GM21447 (cell line): Measurements from ENCODE around the gene FDXACB1.
A peak's percentile ranks its signal among the peaks of the same experiment; 100 is the strongest.
"Not testable (repeated sequence)": the region's sequence is repeated elsewhere in the genome, so short reads cannot be mapped to it uniquely, and the experiment has no call there.

Experiments used
- ATAC-seq: cut with Tn5 transposase; IDR thresholded peaks from one replicate; pipeline ENCODE4 v1.9.1; 2021; ENCODE audit not compliant: unreplicated experiment

The FDXACB1 gene

DNA sequence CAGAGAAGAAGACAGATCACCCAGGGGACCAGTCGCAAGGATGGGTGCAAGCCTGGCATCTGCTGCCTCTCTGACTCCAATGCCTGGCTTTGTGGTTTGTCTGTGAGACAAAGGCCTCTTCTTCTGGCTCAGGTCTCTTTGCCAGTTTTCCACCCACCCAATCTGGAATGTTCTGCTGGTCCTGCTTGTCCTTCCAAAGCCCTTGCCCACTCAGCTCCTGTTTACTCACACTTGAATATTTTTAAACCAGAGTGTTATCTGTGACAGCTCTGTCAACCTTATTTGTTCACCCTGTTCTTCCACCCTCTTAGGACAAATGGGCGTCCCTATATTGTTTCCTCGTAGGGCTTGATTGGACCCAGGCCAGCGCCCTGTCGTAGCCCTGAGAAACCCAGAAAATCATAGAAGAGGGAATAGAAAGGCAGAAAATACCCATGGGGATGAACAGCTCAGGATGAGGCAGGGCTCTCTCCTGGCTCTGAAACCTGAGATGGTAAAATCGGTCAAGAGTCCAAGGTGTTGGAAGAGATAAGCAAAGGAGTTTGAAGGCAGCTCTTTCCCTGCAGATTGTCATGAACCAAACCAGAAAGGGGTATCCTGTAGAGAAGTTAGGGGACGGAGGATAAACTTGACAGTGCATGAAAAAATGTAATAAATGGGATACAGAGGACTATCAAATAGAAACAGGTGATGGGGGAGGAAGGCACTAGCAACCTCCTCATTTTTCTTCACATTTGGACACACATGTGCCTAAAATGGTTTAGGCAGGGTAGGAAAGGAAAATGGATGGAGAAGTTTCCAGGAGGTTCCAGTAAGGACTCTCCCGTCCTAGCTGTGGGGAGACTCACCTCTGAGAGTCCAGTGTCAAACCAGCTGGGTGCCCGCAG lies 32.0 kb upstream of the FDXACB1 start:
- no peak for ATAC-seq

DNA sequence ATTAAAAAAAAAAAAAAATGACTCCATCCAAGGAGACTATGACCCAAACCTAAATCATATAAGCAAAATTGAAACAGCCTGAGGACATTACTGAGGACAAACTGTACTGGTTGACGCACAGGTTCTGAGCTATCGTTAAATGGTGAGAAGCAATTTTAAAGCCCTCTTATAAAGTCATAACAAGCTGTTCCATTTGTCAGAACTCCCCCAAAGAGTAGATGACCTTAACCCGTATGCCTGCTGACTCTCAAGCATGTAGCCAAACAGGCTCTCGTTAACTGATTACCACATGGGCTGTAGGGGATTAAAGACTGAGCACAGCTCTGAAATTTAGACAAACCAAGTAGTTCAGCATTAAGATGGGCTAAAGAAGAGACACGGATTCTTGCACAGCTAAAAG lies 30.4 kb upstream of the FDXACB1 start:
- no peak for ATAC-seq

DNA sequence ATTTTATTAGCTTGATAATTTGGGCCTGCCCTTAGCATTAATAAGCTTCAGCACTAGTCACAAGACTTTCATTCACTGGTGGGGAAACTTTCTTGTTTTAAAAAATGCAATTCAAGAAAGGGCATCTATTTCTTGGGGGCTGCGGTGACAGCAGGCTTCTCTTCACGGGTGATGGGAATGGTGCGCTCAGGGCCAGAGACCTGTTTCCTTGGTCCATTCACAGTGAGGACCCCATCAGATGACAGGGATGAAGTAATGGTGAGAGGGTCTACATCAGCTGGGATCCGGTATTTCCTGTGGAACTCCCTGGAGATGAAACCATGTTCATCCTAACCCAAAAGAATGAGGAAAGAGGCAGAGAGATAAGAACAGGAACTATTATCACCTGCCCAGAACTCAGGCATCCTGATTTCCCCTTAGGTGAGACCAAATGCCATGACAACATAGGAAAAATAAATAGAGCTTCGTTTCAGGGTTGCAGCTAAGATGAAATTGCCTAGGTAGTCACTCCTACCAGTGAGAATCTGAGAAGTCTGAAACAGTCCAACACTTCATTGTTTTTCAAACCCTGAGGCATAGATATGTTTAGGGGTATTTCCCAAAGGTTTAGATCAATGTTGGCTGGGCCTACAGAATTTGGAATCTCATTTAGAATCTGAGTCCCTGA lies 29.8 kb upstream of the FDXACB1 start:
- no peak for ATAC-seq

DNA sequence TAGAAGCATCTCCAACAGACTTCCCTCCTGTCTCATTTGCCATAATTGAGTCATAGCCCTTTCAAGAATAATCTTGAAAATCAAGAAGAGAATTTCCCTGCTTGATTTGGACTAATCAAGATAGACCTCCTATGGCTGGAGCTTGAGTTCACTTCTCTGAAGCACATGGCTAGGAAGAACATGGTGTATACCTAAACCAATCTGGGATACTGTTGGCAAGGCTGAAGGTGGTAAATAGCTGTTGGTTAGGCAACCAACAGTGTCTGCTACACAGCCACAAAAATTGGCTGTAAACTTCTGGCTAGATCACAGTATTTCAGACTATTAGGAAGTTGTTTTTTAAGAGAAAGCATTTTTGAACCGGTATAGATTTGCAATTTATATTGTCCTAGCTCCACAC lies 27.7 kb upstream of the FDXACB1 start:
- ATAC-seq, result no peak

DNA sequence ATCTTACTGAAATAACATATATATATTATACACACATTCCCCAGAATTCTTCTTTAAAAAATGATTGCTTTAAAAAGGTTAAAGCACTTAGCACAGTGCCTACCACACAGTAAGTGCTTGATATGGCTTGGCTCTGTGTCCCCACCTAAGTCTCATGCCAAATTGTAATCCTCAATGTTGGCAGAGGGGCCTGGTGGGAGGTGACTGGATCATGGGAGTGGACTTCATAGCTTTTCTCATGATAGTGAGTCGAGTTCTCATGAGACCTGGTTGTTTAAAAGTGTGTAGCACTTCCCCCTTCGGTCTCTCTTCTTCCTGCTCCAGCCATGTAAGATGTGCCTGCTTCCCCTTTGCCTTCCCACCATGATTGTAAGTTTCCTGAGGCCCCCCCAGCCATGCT lies 26.4 kb upstream of the FDXACB1 start:
- ATAC-seq, result no peak

DNA sequence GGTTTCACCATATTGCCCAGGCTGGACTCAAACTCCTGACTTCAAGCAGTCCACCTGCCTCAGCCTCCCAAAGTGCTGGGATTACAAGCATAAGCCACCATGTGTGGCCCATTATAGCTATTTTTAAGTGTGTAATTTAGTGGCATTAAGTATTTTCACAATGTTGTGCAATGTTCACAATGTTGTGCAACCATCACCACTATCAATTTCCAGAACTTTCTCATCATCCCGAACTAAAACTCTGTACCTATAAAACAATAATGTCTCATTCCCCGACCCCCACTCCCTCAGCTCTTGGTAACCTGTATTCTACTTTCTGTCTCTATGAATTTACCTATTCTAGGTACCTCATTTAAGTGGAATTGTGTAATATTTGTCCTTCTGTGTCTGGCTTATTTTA lies 7.9 kb upstream of the FDXACB1 start:
- ATAC-seq, result no peak

DNA sequence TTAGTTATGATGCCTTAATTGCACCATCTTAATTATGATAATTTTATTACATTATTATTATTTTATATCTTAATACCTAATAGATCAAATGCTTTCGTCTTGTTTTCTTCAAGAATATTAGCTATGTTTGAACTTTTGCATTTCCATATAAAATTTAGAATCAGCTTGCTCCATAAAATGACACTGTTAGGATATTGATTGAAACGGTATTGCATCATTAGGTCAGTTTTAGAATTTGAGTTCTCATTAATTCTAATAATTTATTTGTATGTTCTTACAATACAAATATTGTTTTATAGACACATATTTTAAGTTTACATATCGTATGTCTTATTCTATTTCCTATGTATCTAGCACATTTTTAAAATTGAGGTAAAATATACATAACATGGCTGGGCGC lies 7.1 kb upstream of the FDXACB1 start:
- ATAC-seq, result no peak

DNA sequence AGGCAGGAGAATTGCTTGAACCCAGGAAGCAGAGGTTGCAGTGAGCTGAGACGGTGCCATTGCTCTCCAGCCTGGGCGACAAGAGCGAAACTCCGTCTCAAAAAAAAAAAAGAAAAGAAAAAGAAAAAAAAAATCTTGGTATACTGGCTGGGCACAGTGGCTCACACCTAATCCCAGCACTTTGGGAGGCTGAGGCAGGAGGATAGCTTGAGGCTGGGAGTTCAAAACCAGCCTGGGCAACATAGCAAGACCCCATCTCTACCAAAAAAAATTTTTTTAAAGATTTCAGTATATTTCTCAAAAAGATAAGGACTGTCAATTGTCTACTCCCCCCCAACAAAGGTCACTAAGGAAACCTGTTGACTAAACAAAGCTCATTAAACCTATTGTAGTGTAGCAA lies 6.1 kb upstream of the FDXACB1 start:
- not testable (repeated sequence) for ATAC-seq

DNA sequence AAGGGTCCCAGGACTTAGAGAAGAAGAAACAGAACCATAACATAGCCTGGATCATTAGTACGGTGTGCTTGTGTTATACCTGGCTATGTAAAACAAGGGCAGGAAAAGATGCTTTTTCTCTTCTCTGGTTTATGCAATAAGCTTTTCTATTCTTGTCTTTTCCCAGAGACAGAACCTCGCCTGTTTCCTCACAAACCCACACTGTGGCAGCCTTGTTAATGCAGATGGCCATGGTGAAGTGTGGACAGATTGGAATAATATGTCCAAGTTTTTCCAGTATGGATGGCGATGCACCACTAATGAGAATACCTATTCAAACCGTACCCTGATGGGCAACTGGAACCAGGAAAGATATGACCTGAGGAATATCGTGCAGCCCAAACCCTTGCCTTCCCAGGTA lies 3.2 kb upstream of the FDXACB1 start:
- no peak for ATAC-seq

DNA sequence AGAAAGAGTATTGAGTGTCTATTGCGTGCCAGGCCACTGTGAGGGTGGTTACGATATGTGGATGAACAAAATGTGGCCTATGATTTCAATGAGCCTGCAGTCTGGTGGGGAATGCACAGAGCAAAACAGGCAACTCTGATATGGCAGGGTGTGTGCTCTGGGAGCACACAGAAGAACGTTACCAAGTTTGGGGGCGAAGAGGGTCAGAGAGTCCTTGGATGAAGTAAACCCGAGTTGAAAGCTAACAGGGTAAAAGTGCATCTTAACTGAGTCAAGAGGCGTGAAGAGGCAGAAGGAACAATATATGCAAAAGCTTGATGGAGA lies 634 bp upstream of the FDXACB1 start:
- peak; percentile 1 for ATAC-seq

DNA sequence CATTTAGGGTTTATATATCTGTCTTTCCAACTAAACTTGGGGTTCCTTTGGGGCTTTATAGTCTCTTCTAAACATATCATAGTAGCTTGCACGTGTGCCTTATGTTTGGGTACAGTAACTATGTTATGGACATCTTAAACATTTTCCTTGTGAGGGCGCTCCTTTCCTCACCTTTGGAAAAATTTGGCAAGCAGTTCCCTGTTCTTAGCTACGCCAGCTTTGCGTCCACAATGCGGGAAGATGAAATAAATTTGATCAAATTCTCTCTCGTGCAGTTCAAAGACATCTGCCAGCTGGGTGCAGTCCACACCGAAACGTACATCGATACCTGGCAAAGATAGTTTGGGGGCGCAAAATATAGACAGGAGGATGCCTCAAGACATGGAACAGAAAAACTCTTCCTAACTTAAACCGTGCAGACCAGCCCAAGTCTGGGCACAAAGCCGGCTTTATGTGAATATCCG lies 548 bp downstream of the FDXACB1 start:
- peak; percentile 4 for ATAC-seq

DNA sequence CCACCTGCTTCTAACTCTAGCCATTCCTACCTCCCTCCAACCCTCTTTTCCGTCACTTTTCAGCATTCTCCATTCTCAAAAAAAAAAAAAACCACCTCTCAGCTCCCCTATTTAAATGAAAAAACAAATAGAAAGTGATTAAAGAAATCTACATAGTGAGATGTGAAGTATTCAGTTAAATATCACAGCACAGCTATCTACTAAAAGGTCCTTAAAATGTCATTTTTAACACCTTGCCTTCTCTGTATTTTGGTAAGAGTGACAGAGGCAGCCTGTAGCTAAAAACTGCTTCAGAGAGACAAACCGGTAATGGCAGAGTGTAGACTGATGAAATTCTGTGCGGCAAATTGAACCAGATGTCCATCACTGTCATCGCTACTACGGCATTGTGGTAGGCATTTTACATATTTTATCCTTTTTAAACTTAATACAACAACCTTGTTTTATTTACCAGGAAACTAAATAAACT lies 7.2 kb downstream of the FDXACB1 start:
- no peak for ATAC-seq

DNA sequence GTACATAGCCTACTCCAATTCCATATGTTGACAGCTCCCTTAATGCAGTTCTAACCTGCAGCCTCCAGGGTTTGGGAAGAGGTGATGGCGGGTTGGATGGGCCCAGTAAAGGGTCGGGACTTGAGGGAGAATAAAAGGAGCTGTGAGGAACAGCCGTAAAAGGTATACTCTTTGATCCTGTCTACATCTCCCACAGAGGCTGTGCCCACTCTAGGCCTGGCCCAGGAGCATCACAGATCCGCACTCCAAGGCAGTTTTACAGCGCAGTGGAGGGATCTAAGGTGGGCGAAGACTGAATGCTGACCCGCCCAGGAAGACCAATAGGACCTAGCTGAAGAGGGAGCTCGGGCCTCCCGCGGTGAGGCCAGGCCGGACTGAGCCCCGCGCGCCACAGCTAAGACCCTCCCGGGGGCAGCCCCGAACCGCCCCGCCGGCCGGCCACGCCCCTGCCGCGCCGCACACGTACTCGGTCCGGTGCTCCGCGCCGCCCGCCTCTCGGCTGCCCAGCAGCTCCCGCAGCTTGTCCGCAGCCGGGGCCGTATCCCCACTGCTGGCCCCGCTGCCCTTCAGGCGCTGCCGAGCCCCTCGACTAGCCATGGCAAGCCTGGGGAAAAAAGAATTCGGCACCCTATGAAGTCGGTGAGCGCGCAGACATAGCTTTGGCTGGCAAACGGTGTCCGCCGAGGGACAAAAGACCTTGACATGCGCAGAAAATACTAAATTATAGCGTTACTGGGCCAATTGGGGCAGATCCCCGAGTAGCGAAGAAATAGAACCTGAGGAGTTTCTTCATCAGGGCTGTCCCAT lies 7.9 kb downstream of the FDXACB1 start, which contains the start of gene ALG9:
ALG9 (minus strand) TSS at position 696 of the 807 bp plus-strand sequence; CDS start at position 597, 99 bp downstream.
- peak; percentile 87 for ATAC-seq

DNA sequence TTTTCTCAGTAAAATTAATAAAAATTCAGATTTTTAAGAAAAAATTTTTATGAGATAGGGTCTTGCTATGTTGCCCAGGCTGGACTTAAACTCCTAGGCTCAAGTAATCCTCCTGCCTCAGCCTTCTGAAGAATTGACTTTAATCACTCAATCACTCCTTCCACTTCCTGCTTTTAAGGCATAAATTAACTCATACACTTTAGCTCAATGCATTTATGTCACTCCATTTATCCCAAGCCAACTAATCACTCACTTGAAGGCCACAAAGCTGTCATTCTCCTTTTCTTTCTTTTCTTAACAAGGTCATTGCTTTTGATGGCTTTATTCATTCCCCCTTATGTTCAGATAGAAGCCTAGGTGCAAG lies 8.5 kb downstream of the FDXACB1 start:
- ATAC-seq, result peak; percentile 10

DNA sequence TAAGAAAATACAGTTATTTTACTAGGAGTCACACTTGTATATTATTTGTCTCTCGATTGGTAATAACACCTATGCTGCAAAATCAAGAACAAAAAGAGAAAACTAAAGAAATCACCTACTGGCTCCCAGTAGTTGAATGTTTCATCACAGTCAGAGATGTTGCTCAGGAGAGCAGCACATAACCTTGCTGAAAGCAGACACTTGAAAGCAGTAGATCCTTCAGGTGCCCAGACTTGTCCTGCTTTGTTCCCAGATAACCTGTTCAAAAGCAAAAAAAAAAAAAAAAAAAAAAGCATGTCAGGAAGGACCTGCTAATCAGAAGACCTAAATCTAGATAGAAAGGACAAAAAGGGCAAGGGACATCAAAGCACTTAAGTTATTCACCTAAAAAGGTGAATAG lies 8.9 kb downstream of the FDXACB1 start:
- ATAC-seq, result no peak

DNA sequence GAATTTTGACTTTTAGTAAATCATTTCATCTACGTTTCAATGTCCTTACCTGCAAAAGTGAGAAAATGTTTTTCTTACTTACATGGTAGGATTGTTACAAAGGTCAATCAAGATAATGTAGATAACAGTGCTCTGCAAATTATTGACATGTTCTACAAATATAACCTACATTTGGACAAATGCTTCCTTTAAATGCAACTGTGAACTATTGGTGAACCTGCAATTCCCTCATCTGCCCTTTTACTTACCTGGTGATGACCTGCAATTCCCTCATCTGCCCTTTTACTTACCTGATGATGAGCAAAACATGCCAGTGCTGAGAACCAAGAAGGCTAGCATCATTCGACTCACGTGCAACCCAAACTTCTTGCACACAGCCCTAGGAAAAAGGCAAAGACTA lies 18.7 kb downstream of the FDXACB1 start:
- no peak for ATAC-seq

DNA sequence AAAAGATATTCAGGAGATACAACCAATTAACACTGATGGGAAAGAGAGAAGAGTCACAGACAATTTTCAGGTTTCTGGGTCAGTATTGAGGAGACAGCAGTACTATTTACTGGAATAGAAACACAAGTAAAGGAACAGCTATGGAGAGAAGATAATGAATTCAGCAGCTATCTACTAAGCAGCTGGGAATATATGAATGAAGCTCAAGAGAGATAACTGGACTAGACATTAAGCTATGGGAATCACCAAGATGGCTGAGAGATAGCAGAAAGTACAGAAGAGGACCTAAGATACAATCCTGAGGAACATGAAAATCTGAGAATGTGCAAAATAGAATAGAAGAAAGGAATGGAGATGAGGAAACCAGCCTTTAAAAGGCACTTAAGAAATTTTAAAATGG lies 23.5 kb downstream of the FDXACB1 start:
- no peak for ATAC-seq

DNA sequence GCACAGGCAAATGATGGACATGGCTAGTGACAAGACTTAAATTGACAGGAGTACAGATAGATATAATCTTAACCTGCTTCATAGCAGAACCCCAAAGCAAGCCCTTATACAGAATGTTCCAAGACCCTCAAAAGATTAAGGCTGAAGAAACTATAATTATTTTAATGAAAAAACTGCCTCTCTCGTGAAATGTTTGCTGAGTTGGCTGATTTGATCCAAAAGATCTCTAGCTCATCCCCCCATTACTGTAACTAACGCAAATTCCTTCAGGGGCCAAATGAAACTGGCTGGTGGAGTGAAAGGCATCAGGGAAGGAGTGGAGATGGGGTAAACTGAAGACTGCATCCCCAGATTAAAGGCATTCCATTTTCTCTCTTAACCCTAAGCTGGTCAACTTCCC lies 26.9 kb downstream of the FDXACB1 start:
- no peak for ATAC-seq

DNA sequence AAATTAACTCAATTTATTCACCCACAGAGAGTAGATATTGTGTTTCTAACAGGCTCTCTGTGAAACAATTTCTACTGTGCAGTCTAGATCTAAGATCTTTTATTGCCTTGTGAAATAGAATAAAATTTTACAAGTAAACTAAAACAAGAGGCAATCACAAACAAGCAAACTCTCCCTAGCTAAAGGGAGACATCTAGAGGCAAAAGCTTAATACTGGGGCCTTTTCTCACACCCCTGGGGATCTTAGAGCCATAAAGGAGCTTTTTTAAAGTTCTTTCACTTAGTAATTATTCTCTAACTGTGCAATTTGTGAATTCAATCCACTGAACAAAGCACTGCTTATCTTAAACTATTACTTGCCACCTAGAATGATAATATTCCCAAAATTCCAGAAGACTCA lies 27.3 kb downstream of the FDXACB1 start:
- no peak for ATAC-seq

DNA sequence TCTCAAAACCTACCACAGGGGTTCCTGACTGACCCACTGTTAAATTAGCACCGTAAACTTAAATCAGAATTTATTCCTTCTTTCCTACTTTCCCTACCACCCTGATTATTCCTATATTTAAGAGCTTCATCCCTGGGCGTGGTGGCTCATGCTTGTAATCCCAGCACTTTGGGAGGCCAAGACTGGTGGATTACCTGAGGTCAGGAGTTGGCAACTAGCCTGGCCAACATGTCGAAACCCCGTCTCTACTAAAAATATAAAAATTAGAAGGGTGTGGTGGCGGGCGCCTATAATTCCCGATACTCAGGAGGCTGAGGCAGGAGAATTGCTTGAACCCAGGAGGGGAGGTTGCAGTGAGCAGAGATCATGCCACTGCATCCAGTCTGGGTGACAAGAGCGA lies 27.9 kb downstream of the FDXACB1 start:
- no peak for ATAC-seq

DNA sequence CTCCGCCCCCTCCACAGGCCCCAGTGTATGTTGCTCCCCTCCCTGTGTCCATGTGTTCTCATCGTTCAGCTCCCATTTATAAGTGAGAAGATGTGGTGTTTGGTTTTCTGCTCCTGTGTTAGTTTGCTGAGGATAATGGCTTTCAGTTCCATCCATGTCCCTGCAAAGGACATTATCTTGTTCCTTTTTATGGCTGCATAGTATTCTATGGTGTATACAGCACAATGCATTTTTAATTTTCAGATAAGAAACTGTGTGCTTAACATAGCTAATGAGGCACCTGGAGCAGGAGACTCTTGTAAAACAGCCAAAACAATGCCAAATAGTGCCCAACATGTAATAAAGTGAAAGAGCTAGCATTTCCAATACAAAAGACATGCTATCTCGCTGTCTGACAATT lies 29.3 kb downstream of the FDXACB1 start:
- ATAC-seq, result no peak

DNA sequence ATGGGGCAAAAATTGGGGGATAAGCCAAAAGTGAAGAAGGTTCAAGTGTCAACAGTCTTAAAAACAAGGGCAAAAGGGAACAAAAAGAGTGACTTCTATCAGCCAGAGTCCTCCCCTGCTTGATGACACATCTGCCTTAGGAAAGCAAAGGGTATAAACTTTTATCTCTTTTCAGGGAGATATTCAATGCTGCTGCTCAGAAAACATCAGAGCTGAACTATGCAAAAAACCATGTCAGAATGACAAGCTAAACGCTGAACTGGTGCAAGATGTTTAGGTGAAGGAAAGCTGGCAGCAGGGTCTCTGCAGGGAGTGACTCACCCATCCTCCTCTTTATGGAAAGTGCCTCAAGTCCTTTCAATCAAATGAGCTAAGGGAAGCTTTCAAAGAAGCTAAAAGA lies 32.3 kb downstream of the FDXACB1 start:
- ATAC-seq, result no peak
